ENCODE results near the gene AP1M1.

AP1M1 gene

DNA sequence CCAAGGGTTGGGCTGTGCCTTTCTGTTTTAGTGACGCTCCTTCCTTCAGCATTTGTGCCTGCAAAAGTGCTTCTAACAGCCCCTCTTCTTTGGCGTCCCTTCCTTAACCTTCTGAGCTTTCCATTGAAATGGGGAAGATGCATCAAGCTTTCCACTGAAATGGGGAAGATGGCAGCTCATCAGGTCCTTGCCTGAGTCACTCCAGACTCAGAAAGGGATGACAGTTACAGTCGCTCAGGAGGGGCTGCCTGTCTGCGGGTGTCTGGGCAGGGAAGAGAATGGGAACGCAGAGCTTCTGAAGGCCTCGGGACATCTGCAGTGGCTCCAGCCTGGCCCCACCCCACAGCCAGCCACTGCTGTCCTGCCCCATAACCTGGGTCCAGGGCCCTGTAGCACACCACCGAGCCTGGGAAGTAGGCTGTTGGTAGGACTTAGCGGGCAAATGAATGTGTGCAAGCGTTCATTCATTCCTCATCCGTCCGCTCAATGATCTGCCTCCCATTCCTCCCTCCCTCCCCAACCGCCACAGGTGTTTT is 9.8 kb downstream of the AP1M1 start:
- Histone ChIP-seq H3K27ac (ENCODE audit: low read depth, low read length) (no peak overlapping the region), H3K36me3 (ENCODE audit: insufficient read depth, low read length) (peaks cover 18% of the 10 kb centered on the region; the same call in 1 of the 2 replicates), H3K4me3 (ENCODE audit: low read depth, low read length) (no peak overlapping the region), H2AFZ (ENCODE audit: low read length, unreplicated experiment) (no peak overlapping the region), H3K79me2 (ENCODE audit: control insufficient read depth, insufficient read depth, low read length, unreplicated experiment) (peaks cover 13% of the 10 kb centered on the region), H3K27me3 (ENCODE audit: insufficient read depth, low read length) (no peaks in the 10 kb centered on the region), H3K4me1 (ENCODE audit: control insufficient read depth, insufficient read depth, low read length, unreplicated experiment) (no peaks in the 10 kb centered on the region)

DNA sequence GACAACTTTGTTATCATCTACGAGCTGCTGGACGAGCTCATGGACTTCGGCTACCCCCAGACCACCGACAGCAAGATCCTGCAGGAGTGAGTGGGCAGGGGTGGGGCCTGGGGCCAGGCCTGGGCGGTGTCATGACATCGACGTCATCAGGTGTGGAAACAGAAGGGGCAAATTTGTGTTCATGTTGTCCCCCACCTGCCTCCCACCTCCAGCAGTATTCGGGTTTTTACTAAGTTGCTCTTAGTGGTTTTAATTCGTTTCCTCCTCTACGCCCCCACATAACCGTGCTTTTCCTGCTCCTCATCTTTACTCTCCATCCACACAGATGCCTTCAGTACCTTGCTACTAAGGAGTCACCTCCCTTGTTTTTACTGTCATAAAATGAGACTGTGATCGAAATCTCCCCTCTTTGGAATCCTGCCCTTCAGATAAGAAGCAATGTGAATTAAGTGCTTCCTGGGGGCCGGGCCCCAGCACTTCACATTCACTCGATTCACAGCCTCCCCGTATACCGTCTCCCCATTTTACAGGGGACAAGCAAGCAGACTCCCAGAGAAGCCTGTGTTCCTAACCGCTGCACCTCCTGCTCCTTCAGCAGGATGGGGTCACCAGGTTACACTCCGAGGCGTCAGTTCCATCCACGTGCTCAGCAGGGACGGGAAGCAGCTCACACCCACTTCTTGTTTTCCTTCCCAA is 10.5 kb downstream of the AP1M1 start:
- no peak overlapping the region for H3K4me3 ChIP-seq (ENCODE audit: low read depth, low read length)
- no peak overlapping the region for H3K27ac ChIP-seq (ENCODE audit: low read depth, low read length)
- H3K79me2 ChIP-seq (ENCODE audit: control insufficient read depth, insufficient read depth, low read length, unreplicated experiment): peaks cover 11% of the 10 kb centered on the region
- H2AFZ ChIP-seq (ENCODE audit: low read length, unreplicated experiment): no peak overlapping the region
- no peaks in the 10 kb centered on the region for H3K4me1 ChIP-seq (ENCODE audit: control insufficient read depth, insufficient read depth, low read length, unreplicated experiment)
- H3K36me3 ChIP-seq (ENCODE audit: insufficient read depth, low read length): peaks cover 18% of the 10 kb centered on the region; the same call in 1 of the 2 replicates
- H3K27me3 ChIP-seq (ENCODE audit: insufficient read depth, low read length): no peaks in the 10 kb centered on the region

DNA sequence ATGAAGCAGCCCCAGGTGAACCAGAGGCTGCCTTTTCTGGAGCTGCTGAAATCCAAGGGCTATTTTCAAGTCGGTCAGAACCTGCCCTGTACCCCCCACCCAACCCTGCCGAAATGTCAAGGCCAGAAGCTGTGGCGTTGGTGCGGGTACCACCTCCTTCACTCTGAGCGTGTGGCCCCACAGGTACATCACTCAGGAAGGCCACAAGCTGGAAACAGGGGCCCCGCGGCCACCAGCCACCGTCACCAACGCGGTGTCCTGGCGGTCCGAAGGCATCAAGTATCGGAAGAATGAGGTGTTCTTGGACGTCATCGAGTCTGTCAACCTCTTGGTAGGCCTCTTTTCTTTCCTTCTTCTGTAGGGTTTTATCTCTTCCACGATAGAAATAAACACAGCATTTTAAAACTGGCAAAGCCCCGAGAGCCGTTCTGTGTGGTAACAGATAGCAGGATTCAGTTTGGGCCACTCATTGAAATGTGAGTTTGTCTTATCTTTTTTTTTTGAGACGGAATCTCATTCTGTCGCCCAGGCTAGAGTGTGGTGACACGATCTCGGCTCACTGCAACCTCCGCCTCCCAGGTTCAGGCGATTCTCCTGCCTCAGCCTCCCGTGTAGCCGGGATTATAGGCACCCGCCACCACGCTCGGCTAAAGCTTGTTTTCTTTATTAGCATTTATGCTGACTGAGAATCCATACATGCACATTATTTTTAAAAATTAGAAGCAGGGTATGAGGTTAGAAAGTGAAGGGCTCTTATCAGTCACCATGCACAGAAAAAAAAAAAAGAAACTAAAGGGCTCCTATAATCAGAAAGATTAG is 11.3 kb downstream of the AP1M1 start:
- peaks cover 11% of the 10 kb centered on the region for H3K79me2 ChIP-seq (ENCODE audit: control insufficient read depth, insufficient read depth, low read length, unreplicated experiment)
- H2AFZ ChIP-seq (ENCODE audit: low read length, unreplicated experiment): no peak overlapping the region
- H3K4me3 ChIP-seq (ENCODE audit: low read depth, low read length): no peak overlapping the region
- H3K4me1 ChIP-seq (ENCODE audit: control insufficient read depth, insufficient read depth, low read length, unreplicated experiment): no peaks in the 10 kb centered on the region
- peaks cover 18% of the 10 kb centered on the region; the same call in 1 of the 2 replicates for H3K36me3 ChIP-seq (ENCODE audit: insufficient read depth, low read length)
- no peak overlapping the region for H3K27ac ChIP-seq (ENCODE audit: low read depth, low read length)
- H3K27me3 ChIP-seq (ENCODE audit: insufficient read depth, low read length): no peaks in the 10 kb centered on the region

DNA sequence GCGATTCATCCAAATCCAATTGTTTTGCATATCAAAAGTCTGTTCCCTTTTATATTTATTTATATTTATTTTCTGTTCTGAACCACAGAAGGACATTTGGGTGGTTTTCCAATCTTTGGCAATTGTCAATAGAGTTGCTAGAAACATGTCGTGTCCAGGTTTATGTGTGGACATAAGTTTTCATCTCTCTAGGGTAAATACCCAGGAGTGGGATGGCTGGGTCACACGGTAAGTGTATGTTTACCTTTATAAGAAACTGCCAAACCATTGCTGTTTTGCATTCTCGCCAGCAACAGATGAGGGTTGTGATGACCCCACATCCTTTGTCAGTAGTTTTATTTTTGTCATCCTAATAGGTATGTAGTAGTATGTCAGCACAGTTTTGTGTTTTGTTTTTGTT is 12.5 kb downstream of the AP1M1 start:
- peaks cover 16% of the 10 kb centered on the region for H3K79me2 ChIP-seq (ENCODE audit: control insufficient read depth, insufficient read depth, low read length, unreplicated experiment)
- no peak overlapping the region for H3K4me3 ChIP-seq (ENCODE audit: low read depth, low read length)
- H2AFZ ChIP-seq (ENCODE audit: low read length, unreplicated experiment): no peak overlapping the region
- H3K4me1 ChIP-seq (ENCODE audit: control insufficient read depth, insufficient read depth, low read length, unreplicated experiment): no peaks in the 10 kb centered on the region
- H3K36me3 ChIP-seq (ENCODE audit: insufficient read depth, low read length): peaks cover 18% of the 10 kb centered on the region; the same call in 1 of the 2 replicates
- H3K27ac ChIP-seq (ENCODE audit: low read depth, low read length): no peak overlapping the region
- no peaks in the 10 kb centered on the region for H3K27me3 ChIP-seq (ENCODE audit: insufficient read depth, low read length)

DNA sequence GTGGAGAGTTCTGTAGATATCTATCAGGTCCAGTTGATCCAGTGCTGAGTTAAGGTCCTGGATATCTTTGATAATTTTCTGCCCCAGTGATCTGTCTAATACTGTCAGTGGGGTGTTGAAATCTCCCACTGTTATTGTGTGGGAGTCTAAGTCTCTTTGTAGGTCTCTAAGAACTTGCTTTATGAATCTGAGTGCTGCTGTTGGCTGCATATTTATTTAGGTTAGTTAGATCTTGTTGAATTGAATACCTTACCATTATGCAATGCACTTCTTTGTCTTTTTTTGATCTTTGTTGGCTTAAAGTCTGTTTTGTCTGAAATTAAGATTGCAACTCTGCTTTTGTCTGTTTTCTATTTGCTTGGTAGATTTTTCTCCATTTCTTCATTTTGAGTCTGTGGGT is 15.4 kb downstream of the AP1M1 start:
- Histone ChIP-seq H3K4me1 (ENCODE audit: control insufficient read depth, insufficient read depth, low read length, unreplicated experiment) (no peaks in the 10 kb centered on the region), H2AFZ (ENCODE audit: low read length, unreplicated experiment) (no peak overlapping the region), H3K27ac (ENCODE audit: low read depth, low read length) (no peak overlapping the region), H3K27me3 (ENCODE audit: insufficient read depth, low read length) (no peaks in the 10 kb centered on the region), H3K4me3 (ENCODE audit: low read depth, low read length) (no peak overlapping the region), H3K79me2 (ENCODE audit: control insufficient read depth, insufficient read depth, low read length, unreplicated experiment) (peaks cover 24% of the 10 kb centered on the region), H3K36me3 (ENCODE audit: insufficient read depth, low read length) (peaks cover 17% of the 10 kb centered on the region)

DNA sequence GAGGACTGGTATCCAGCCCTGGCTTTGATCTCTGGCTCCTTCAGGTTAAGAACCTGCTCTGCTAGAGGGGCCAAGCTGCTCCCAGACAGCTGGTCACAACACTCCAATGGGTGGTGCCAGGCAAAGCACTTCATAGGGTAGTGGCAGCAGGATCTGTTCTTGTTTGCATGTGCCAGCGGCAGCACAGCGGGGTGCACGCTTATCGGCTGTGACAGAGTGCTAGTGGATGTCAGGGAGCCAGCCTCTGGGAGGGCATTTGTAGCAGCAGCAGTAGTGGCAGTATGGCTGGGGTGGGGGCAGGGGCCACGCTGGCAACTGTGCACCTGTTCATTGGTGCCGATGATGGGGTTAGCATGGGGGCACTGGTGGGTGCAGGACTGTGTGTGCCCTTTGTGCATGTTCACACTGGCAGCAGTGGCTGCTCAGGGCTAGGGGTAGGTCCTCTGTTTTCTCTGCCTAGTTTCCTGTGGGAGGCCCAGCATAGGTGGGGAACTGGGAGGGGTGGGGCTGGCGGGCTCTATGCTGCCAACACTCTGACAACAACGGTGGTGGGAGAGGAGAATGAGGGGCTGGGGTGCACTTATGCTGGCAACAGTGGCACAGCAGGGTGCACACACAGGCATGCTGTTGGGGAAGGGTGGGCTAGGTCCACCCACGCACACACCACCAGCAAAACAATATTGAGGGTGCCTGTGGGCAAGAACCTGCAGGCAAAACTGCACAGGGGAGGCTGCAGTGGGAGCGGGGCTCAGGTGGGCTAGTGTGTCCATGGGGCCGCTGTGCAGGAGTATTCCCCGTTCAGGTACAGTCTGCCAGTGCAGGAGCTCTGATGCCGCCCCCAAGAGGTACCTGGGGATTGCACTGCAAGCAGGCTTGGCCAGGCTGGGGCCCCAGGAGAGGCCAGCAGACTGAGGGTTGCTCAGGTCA is 19.3 kb downstream of the AP1M1 start:
- peaks cover 20% of the 10 kb centered on the region for H3K79me2 ChIP-seq (ENCODE audit: control insufficient read depth, insufficient read depth, low read length, unreplicated experiment)
- H3K27me3 ChIP-seq (ENCODE audit: insufficient read depth, low read length): no peaks in the 10 kb centered on the region
- peaks cover 27% of the 10 kb centered on the region for H3K36me3 ChIP-seq (ENCODE audit: insufficient read depth, low read length)
- no peaks in the 10 kb centered on the region for H3K4me1 ChIP-seq (ENCODE audit: control insufficient read depth, insufficient read depth, low read length, unreplicated experiment)
- no peak overlapping the region for H3K4me3 ChIP-seq (ENCODE audit: low read depth, low read length)
- H2AFZ ChIP-seq (ENCODE audit: low read length, unreplicated experiment): no peak overlapping the region
- H3K27ac ChIP-seq (ENCODE audit: low read depth, low read length): no peak overlapping the region

DNA sequence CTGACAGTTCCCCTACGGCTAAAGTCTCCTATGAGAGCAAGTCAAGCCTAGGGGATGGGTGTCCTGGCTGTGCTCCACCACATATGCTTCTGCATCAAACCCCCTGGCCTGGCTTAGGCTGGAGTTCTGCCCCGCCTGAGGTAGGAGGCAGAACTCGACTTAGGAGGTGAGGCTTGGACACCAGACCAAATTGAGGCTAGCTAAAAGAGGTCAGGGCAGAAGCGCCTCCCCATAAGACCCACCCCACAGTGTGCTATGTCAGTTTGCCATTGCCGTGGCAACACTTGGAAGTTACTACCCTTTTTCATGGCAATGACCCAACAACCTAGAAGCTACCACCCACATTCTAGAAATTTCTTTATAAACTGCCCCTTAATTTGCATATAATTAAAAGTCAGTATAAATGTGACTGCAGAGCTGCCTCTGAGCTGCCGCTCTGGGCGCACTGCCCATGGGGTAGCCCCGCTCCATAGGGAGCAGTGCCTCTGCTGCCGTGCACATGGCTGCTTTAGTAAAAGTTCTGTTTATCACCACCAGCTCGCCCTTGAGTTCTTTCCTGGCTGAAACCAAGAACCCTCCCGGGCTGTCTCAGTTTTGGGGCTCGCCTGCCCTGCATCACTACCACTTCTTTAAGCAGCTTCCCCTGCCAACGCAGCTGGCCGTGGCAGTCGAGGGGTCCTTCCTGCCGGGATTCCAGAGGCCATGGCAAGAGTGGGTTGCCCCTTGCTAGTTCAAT is 20.2 kb downstream of the AP1M1 start:
- Histone ChIP-seq H3K27ac (ENCODE audit: low read depth, low read length) (no peak overlapping the region), H3K79me2 (ENCODE audit: control insufficient read depth, insufficient read depth, low read length, unreplicated experiment) (peaks cover 13% of the 10 kb centered on the region), H3K4me1 (ENCODE audit: control insufficient read depth, insufficient read depth, low read length, unreplicated experiment) (no peaks in the 10 kb centered on the region), H3K27me3 (ENCODE audit: insufficient read depth, low read length) (no peaks in the 10 kb centered on the region), H2AFZ (ENCODE audit: low read length, unreplicated experiment) (no peak overlapping the region), H3K36me3 (ENCODE audit: insufficient read depth, low read length) (peaks cover 30% of the 10 kb centered on the region), H3K4me3 (ENCODE audit: low read depth, low read length) (no peak overlapping the region)

DNA sequence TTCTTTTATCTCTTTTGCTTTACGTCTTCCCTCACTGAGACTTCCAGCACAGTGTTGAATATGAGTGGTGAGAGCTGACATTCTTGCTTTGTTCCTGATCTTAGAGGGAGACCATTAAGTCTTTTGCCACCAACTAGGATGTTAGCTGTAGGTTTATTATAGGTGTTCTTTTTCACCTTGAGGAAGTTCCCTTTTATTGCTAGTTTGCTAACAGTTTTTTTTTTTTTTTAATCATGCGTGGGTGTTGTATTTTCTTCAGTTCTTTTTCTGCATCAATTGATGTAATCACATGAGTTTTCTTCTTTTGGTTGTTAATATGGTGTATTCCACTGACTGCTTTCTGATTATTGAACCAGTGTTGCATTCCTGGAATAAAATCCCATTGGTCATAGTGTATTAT is 21.1 kb downstream of the AP1M1 start:
- peaks cover 16% of the 10 kb centered on the region for H3K79me2 ChIP-seq (ENCODE audit: control insufficient read depth, insufficient read depth, low read length, unreplicated experiment)
- H2AFZ ChIP-seq (ENCODE audit: low read length, unreplicated experiment): no peak overlapping the region
- no peak overlapping the region for H3K4me3 ChIP-seq (ENCODE audit: low read depth, low read length)
- H3K27me3 ChIP-seq (ENCODE audit: insufficient read depth, low read length): no peaks in the 10 kb centered on the region
- no peaks in the 10 kb centered on the region for H3K4me1 ChIP-seq (ENCODE audit: control insufficient read depth, insufficient read depth, low read length, unreplicated experiment)
- H3K27ac ChIP-seq (ENCODE audit: low read depth, low read length): no peak overlapping the region
- H3K36me3 ChIP-seq (ENCODE audit: insufficient read depth, low read length): peaks cover 32% of the 10 kb centered on the region

DNA sequence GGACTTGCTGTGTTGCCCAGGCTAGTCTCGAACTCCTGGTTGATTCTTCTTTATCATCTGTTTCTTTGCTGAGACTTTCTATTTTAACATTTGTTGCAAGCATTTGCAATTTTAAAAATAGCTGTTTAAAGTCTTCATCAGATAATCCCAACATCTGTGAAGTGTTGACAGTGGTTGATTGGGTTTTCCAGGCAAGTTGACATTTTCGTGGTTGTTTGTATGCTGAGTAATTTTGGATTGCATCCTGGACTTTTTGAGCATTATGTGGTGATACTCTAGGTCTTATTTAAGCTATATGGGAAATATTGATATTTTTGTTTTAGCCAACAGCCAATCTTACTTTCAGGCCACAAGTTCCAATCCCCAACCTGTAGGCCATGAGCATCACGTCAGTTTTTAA is 25.1 kb downstream of the AP1M1 start:
- Histone ChIP-seq H3K4me1 (ENCODE audit: control insufficient read depth, insufficient read depth, low read length, unreplicated experiment) (no peaks in the 10 kb centered on the region), H3K27ac (ENCODE audit: low read depth, low read length) (no peak overlapping the region), H3K36me3 (ENCODE audit: insufficient read depth, low read length) (peaks cover 32% of the 10 kb centered on the region), H3K79me2 (ENCODE audit: control insufficient read depth, insufficient read depth, low read length, unreplicated experiment) (peaks cover 4% of the 10 kb centered on the region), H2AFZ (ENCODE audit: low read length, unreplicated experiment) (no peak overlapping the region), H3K27me3 (ENCODE audit: insufficient read depth, low read length) (no peaks in the 10 kb centered on the region), H3K4me3 (ENCODE audit: low read depth, low read length) (no peak overlapping the region)

DNA sequence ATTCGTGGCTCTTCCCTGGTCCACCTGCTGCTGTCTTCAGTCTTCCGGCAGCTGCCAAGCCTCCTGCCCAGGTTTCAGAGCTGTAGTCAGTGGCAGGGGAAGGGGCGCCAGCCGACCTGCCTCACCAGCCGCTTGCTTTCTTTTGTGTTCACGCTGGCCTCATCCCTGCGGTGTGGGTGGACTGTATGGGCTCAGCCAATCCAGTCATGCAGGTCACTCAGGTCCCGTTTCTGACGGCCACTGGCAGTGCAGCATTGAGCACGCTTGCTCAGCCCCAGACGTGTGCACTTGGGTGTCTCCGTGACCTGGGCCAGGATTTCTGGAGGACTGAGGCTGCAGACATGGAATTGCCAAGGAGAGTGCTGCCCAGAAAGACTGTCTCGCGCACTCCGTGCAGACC is 26.0 kb downstream of the AP1M1 start:
- H3K36me3 ChIP-seq (ENCODE audit: insufficient read depth, low read length): peaks cover 32% of the 10 kb centered on the region
- H3K4me1 ChIP-seq (ENCODE audit: control insufficient read depth, insufficient read depth, low read length, unreplicated experiment): no peaks in the 10 kb centered on the region
- H3K27me3 ChIP-seq (ENCODE audit: insufficient read depth, low read length): no peaks in the 10 kb centered on the region
- no peak overlapping the region for H2AFZ ChIP-seq (ENCODE audit: low read length, unreplicated experiment)
- no peak overlapping the region for H3K4me3 ChIP-seq (ENCODE audit: low read depth, low read length)
- H3K79me2 ChIP-seq (ENCODE audit: control insufficient read depth, insufficient read depth, low read length, unreplicated experiment): peaks cover 4% of the 10 kb centered on the region
- H3K27ac ChIP-seq (ENCODE audit: low read depth, low read length): no peak overlapping the region
